ENCODE measurements around the gene GRM5. TPM values are rescaled to one million over a fixed set of nuclear protein-coding genes. Genes with fewer than 3 reads are reported as not detected.
"Not testable (repeated sequence)": the region's sequence is repeated elsewhere in the genome, so short reads cannot be mapped to it uniquely, and the experiment has no call there.

The GRM5 gene
- total RNA-seq, 1 donor from 2014 or later = 0.49 TPM

- Mint-ChIP-seq H3K9me3 (no peaks in the 10 kb centered on the region), H3K27me3 (ENCODE audit: low read depth) (peaks cover 41% of the 10 kb centered on the region), H3K36me3 (ENCODE audit: low read depth) (no peaks in the 10 kb centered on the region), H3K4me1 (no peaks in the 10 kb centered on the region), H3K27ac (ENCODE audit: unreplicated experiment) (no peak overlapping the region), H3K4me3 (no peak overlapping the region)
- TF ChIP-seq CTCF (conservative IDR thresholded peaks at IDR 0.05) = no peak
- no peak for DNase-seq (ENCODE audit: low read depth, low spot score)
Measured at GRCh38 chr11:89052220-89052619, 13.6 kb downstream of the GRM5 start.

GRCh38 chr11:89047159-89047558 is 18.6 kb downstream of the GRM5 start:
- H3K4me3 Mint-ChIP-seq; H3K36me3 Mint-ChIP-seq (ENCODE audit: low read depth); DNase-seq (ENCODE audit: low read depth, low spot score); H3K4me1 Mint-ChIP-seq; H3K9me3 Mint-ChIP-seq; H3K27ac Mint-ChIP-seq (ENCODE audit: unreplicated experiment); H3K27me3 Mint-ChIP-seq (ENCODE audit: low read depth): not testable (repeated sequence)

- not testable (repeated sequence) for H3K9me3 Mint-ChIP-seq; H3K27ac Mint-ChIP-seq (ENCODE audit: unreplicated experiment); H3K36me3 Mint-ChIP-seq (ENCODE audit: low read depth); H3K27me3 Mint-ChIP-seq (ENCODE audit: low read depth); H3K4me1 Mint-ChIP-seq; H3K4me3 Mint-ChIP-seq; DNase-seq (ENCODE audit: low read depth, low spot score)
Measured at GRCh38 chr11:89043861-89044588, 21.8 kb downstream of the GRM5 start.

GRCh38 chr11:89029671-89030070 is 36.1 kb downstream of the GRM5 start:
- not testable (repeated sequence) for H3K36me3 Mint-ChIP-seq (ENCODE audit: low read depth); H3K27me3 Mint-ChIP-seq (ENCODE audit: low read depth); H3K27ac Mint-ChIP-seq (ENCODE audit: unreplicated experiment); H3K4me1 Mint-ChIP-seq; H3K9me3 Mint-ChIP-seq; DNase-seq (ENCODE audit: low read depth, low spot score); H3K4me3 Mint-ChIP-seq

GRCh38 chr11:89021339-89021738 is 44.4 kb downstream of the GRM5 start:
- no peaks in the 10 kb centered on the region for H3K9me3 Mint-ChIP-seq
- H3K36me3 Mint-ChIP-seq (ENCODE audit: low read depth) = no peaks in the 10 kb centered on the region
- no peak overlapping the region for H3K4me3 Mint-ChIP-seq
- no peak overlapping the region for H3K27ac Mint-ChIP-seq (ENCODE audit: unreplicated experiment)
- H3K4me1 Mint-ChIP-seq = no peaks in the 10 kb centered on the region
- H3K27me3 Mint-ChIP-seq (ENCODE audit: low read depth) = peaks cover 8% of the 10 kb centered on the region
- DNase-seq (ENCODE audit: low read depth, low spot score) = no peak
- no peak for TF ChIP-seq CTCF (conservative IDR thresholded peaks at IDR 0.05)

GRCh38 chr11:89019827-89020547 is 45.8 kb downstream of the GRM5 start:
- H3K9me3 Mint-ChIP-seq; DNase-seq (ENCODE audit: low read depth, low spot score); H3K4me1 Mint-ChIP-seq; H3K27me3 Mint-ChIP-seq (ENCODE audit: low read depth); H3K4me3 Mint-ChIP-seq; H3K36me3 Mint-ChIP-seq (ENCODE audit: low read depth); H3K27ac Mint-ChIP-seq (ENCODE audit: unreplicated experiment): not testable (repeated sequence)

GRCh38 chr11:89016214-89016613 is 49.6 kb downstream of the GRM5 start:
- no peaks in the 10 kb centered on the region for H3K9me3 Mint-ChIP-seq
- no peak overlapping the region for H3K27ac Mint-ChIP-seq (ENCODE audit: unreplicated experiment)
- no peaks in the 10 kb centered on the region for H3K36me3 Mint-ChIP-seq (ENCODE audit: low read depth)
- H3K4me3 Mint-ChIP-seq = no peak overlapping the region
- TF ChIP-seq CTCF (conservative IDR thresholded peaks at IDR 0.05) = no peak
- H3K4me1 Mint-ChIP-seq = no peaks in the 10 kb centered on the region
- H3K27me3 Mint-ChIP-seq (ENCODE audit: low read depth) = peaks cover 6% of the 10 kb centered on the region
- DNase-seq (ENCODE audit: low read depth, low spot score) = no peak
